Esophagus squamous epithelium (tissue), 4 donors: ENCODE measurements around the gene SLC44A1.

Source experiments
- CTCF ChIP-seq, 6 experiments: fragments of 450-650 bp in 4 of 6; fragments of 200-600 bp in 2 of 6; sonication (generic) in 2 of 6; IDR thresholded peaks; one replicate each; pipeline ENCODE4 v1.5.1; 2016 to 2019; ENCODE audit warnings: antibody characterized with exemption in 6 of 6, mild to moderate bottlenecking in 4 of 6, moderate library complexity in 4 of 6
- POLR2A ChIP-seq, 4 donors: fragments of 450-650 bp; IDR thresholded peaks; one replicate each; pipeline ENCODE4 v1.6.1; 2017; ENCODE audit warnings: antibody characterized with exemption in 4 of 4, mild to moderate bottlenecking in 4 of 4, moderate library complexity in 3 of 4

- TF ChIP-seq CTCF (IDR thresholded peaks at IDR 0.05): no peak
- no peak for TF ChIP-seq POLR2A (IDR thresholded peaks at IDR 0.05)
Observed at GRCh38 chr9:105195259-105195658, 49.2 kb upstream of the SLC44A1 start.
